Measurements from ENCODE around the gene LNP1.
"Not testable (repeated sequence)": the region's sequence is repeated elsewhere in the genome, so short reads cannot be mapped to it uniquely, and the experiment has no call there.

Gene LNP1

DNA sequence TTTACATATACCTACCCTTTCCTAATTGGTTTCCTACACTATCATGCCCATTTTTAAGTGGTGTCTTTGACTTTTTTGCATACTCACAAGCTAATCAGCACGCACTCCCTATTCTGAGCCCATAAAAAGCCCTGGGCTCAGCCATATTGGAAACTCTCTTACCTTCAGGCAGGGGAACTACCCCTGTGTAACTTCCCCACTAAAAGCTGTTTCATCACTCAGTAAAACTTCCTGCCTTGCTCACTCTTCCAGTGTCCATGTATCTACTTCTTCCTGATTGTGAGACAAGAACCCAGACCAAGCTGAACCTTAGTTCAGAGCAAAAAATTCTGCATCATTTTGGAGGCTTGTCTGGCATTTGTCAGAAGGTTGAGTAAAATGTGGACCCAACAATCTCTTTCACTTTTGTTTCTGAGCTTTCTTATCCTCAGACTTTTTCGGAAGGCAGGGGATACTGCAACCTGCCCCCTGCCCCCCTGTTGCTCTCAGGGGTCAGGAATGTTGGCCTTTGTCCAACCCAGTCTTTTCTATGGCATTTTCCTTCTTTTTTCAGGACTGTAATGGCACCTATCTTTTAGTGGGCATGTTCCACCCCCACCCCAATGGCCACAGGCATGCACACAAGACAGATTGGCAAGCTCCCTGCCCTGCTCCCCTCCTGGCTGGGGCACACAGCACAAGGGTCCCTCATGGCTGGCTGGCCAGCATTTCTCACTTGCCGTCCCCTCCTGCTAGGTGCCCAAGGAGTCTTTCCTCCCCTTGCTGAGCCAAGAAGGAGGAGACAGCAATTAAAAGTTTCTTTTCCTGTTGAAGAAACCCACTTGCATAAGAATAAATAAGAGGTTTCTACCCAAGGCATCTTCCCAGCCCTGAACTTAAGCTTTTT, 64.8 kb downstream of the LNP1 start:
- H3K9me3 ChIP-seq (replicated peaks; ENCODE audit: low read length) = no peaks in the 10 kb centered on the region
- H3K27me3 ChIP-seq (ENCODE audit: control insufficient read depth, insufficient read depth, low read length) = no peaks in the 10 kb centered on the region
- H3K36me3 ChIP-seq (ENCODE audit: insufficient read depth, low read length) = no peaks in the 10 kb centered on the region
- no peaks in the 10 kb centered on the region for H3K4me1 ChIP-seq (ENCODE audit: control insufficient read depth, insufficient read depth, low read length)
- H3K4me2 ChIP-seq (ENCODE audit: low read length) = no peak overlapping the region
- no peak overlapping the region for H3K4me3 ChIP-seq (ENCODE audit: low read length)
- H3K9ac ChIP-seq (ENCODE audit: low read depth, low read length) = no peak overlapping the region

DNA sequence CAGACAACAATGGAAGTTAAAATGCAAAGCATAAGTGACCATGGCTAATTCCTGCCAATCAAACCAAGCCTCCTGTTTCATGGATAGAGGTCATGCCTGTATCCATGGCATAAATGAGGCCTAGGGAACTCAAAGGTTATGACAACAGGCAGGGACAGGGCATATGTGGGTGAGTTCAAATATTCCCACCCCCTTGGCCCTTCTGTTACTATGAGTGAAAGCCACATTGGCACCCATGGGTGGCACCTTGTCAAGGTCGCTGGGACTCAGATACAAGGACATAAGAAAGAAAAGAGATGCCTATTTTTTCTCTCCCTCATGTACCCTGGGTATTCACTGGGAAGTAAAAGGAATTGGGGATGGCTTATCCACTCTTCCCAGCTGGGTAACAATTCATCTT, 65.8 kb downstream of the LNP1 start:
- H3K9me3 ChIP-seq (replicated peaks; ENCODE audit: low read length) = no peaks in the 10 kb centered on the region
- H3K4me1 ChIP-seq (ENCODE audit: control insufficient read depth, insufficient read depth, low read length) = no peaks in the 10 kb centered on the region
- no peak overlapping the region for H3K4me2 ChIP-seq (ENCODE audit: low read length)
- no peaks in the 10 kb centered on the region for H3K36me3 ChIP-seq (ENCODE audit: insufficient read depth, low read length)
- H3K27me3 ChIP-seq (ENCODE audit: control insufficient read depth, insufficient read depth, low read length) = no peaks in the 10 kb centered on the region
- H3K9ac ChIP-seq (ENCODE audit: low read depth, low read length) = no peak overlapping the region
- H3K4me3 ChIP-seq (ENCODE audit: low read length) = no peak overlapping the region

DNA sequence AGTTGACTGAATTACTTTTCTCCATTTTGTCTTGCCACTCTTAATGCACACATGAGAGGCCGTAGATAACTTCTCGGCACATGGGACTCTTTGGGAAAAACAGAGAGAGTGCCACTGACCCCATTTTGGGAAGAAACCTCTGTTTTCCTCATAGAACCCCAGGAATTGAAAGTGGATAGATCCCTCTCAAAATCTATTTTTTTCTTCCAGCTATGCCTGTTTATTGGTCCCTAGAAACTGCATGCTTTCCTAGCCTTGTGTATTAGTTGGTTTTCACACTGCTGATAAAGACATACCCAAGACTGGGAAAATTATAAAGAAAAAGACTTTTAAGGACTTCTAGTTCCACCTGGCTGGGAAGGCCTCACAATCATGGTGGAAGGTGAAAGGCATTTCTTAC, 67.3 kb downstream of the LNP1 start:
- no peaks in the 10 kb centered on the region for H3K36me3 ChIP-seq (ENCODE audit: insufficient read depth, low read length)
- no peak overlapping the region for H3K4me3 ChIP-seq (ENCODE audit: low read length)
- no peak overlapping the region for H3K9ac ChIP-seq (ENCODE audit: low read depth, low read length)
- H3K4me2 ChIP-seq (ENCODE audit: low read length) = no peak overlapping the region
- no peaks in the 10 kb centered on the region for H3K4me1 ChIP-seq (ENCODE audit: control insufficient read depth, insufficient read depth, low read length)
- no peaks in the 10 kb centered on the region for H3K9me3 ChIP-seq (replicated peaks; ENCODE audit: low read length)
- no peaks in the 10 kb centered on the region for H3K27me3 ChIP-seq (ENCODE audit: control insufficient read depth, insufficient read depth, low read length)

DNA sequence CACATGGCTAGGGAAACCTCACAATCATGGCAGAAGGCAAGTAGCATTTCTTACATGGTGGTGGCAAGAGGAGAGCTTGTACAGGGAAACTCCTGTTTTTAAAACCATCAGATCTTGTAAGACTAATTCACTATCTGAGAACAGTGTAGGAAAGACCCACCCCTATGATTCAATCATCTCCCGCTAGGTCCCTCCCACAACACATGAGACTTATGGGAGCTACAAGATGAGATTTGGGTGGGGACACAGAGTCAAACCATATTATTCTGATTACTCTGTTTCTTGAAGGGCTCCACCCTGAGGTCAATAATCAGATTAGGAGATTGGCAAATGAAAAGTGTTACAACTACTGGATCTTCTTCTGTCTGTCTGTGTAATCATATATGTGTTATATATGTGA, 69.6 kb downstream of the LNP1 start:
- Histone ChIP-seq H3K4me3 (ENCODE audit: low read length) (no peak overlapping the region), H3K36me3 (ENCODE audit: insufficient read depth, low read length) (no peaks in the 10 kb centered on the region), H3K27me3 (ENCODE audit: control insufficient read depth, insufficient read depth, low read length) (no peaks in the 10 kb centered on the region), H3K9ac (ENCODE audit: low read depth, low read length) (no peak overlapping the region), H3K9me3 (replicated peaks; ENCODE audit: low read length) (no peaks in the 10 kb centered on the region), H3K4me2 (ENCODE audit: low read length) (no peak overlapping the region), H3K4me1 (ENCODE audit: control insufficient read depth, insufficient read depth, low read length) (no peaks in the 10 kb centered on the region)

DNA sequence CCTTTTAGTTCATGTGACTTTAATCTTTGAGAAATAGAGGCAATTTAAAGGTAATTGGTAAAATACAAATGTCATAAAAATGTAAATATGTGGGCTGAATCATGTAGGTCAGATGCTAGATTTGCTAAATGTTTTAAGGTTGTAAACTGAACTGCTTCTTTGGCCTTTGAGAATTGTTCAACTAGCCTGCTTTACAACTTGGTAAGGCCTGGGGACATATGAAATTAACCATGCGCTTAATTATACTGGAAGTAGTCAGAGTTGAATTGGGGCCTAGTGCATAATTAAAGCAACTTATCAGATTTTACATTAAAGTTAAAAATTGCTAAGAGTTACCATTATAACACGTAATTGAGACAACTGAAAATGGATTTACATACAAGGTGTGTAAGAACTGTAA, 70.1 kb downstream of the LNP1 start:
- no peaks in the 10 kb centered on the region for H3K4me1 ChIP-seq (ENCODE audit: control insufficient read depth, insufficient read depth, low read length)
- no peaks in the 10 kb centered on the region for H3K36me3 ChIP-seq (ENCODE audit: insufficient read depth, low read length)
- H3K9ac ChIP-seq (ENCODE audit: low read depth, low read length) = no peak overlapping the region
- H3K4me3 ChIP-seq (ENCODE audit: low read length) = no peak overlapping the region
- H3K4me2 ChIP-seq (ENCODE audit: low read length) = no peak overlapping the region
- H3K9me3 ChIP-seq (replicated peaks; ENCODE audit: low read length) = no peaks in the 10 kb centered on the region
- no peaks in the 10 kb centered on the region for H3K27me3 ChIP-seq (ENCODE audit: control insufficient read depth, insufficient read depth, low read length)

DNA sequence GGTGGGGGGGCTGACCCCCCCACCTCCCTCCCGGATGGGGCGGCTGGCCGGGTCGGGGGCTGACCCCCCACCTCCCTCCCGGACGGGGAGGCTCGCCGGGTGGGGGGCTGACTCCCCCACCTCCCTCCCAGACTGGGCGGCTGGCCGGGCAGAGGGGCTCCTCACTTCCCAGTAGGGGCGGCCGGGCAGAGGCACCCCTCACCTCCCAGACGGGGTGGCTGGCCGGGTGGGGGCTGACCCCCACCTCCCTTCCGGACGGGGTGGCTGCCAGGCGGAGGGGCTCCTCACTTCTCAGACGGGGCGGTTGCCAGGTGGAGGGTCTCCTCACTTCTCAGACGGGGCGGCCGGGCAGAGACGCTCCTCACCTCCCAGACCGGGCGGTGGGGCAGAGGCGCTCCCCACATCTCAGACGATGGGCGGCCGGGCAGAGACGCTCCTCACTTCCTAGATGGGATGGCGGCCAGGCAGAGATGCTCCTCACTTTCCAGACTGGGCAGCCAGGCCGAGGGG, 76.6 kb downstream of the LNP1 start:
- not testable (repeated sequence) for H3K4me1 ChIP-seq (ENCODE audit: control insufficient read depth, insufficient read depth, low read length); H3K4me3 ChIP-seq (ENCODE audit: low read length); H3K9me3 ChIP-seq (replicated peaks; ENCODE audit: low read length); H3K4me2 ChIP-seq (ENCODE audit: low read length); H3K36me3 ChIP-seq (ENCODE audit: insufficient read depth, low read length); H3K9ac ChIP-seq (ENCODE audit: low read depth, low read length)
- H3K27me3 ChIP-seq (ENCODE audit: control insufficient read depth, insufficient read depth, low read length) = peaks cover 16% of the 10 kb centered on the region

DNA sequence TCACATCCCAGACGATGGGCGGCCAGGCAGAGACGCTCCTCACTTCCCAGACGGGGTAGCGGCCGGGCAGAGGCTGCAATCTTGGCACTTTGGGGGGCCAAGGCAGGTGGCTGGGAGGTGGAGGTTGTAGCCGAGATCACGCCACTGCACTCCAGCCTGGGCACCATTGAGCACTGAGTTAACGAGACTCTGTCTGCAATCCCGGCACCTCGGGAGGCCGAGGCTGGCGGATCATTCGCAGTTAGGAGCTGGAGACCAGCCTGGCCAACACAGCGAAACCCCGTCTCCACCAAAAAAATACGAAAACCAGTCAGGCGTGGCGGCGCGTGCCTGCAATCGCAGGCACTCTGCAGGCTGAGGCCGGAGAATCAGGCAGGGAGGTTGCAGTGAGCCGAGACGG, 77.2 kb downstream of the LNP1 start:
- H3K9ac ChIP-seq (ENCODE audit: low read depth, low read length); H3K4me3 ChIP-seq (ENCODE audit: low read length); H3K4me1 ChIP-seq (ENCODE audit: control insufficient read depth, insufficient read depth, low read length); H3K36me3 ChIP-seq (ENCODE audit: insufficient read depth, low read length); H3K9me3 ChIP-seq (replicated peaks; ENCODE audit: low read length); H3K4me2 ChIP-seq (ENCODE audit: low read length): not testable (repeated sequence)
- H3K27me3 ChIP-seq (ENCODE audit: control insufficient read depth, insufficient read depth, low read length) = peaks cover 16% of the 10 kb centered on the region

DNA sequence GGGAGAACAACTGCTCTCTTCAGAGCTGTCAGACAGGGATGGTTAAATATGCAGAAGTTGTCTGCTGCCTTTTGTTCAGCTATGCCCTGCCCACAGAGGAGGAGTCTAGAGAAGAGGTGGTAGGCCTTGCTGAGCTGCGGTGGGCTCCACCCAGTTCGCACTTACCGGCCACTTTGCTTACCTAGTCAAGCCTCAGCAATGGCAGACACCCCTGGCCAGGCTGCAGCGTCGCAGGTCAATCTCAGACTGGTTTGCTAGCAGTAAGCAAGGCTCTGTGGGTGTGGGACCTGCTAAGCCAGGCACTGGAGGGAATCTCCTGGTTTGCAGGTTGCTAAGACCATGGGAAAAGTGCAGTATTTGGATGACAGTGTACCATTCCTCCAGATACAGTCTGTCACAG, 78.7 kb downstream of the LNP1 start:
- no peaks in the 10 kb centered on the region for H3K36me3 ChIP-seq (ENCODE audit: insufficient read depth, low read length)
- no peak overlapping the region for H3K4me3 ChIP-seq (ENCODE audit: low read length)
- no peak overlapping the region for H3K4me2 ChIP-seq (ENCODE audit: low read length)

DNA sequence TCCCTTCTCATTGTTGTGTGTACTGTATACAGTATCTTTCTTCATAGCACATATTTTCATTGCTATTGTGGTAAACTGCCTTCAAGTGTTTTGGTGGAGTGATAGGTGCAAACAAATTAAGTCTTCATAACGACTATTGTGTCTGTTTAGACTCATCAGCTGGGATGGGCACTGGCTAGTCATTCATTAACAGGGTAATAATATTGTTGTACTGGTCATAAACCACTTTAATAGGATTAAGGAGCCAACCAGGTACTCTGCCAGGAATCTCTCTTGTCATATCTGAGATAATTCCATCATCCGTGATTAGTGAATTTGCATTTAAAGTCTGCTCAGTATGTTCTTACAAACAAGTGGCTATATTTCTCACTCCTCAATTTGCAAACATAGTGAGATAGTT, 80.8 kb downstream of the LNP1 start:
- H3K27me3 ChIP-seq (ENCODE audit: control insufficient read depth, insufficient read depth, low read length) = peaks cover 16% of the 10 kb centered on the region
- no peaks in the 10 kb centered on the region for H3K9me3 ChIP-seq (replicated peaks; ENCODE audit: low read length)
- H3K4me1 ChIP-seq (ENCODE audit: control insufficient read depth, insufficient read depth, low read length) = no peaks in the 10 kb centered on the region
- H3K4me2 ChIP-seq (ENCODE audit: low read length) = no peak overlapping the region
- H3K9ac ChIP-seq (ENCODE audit: low read depth, low read length) = no peak overlapping the region
- H3K36me3 ChIP-seq (ENCODE audit: insufficient read depth, low read length) = no peaks in the 10 kb centered on the region
- no peak overlapping the region for H3K4me3 ChIP-seq (ENCODE audit: low read length)

More for the DNA sequence above, 78.7 kb downstream of the LNP1 start:
- no peaks in the 10 kb centered on the region for H3K9me3 ChIP-seq (replicated peaks; ENCODE audit: low read length)
- H3K4me1 ChIP-seq (ENCODE audit: control insufficient read depth, insufficient read depth, low read length) = no peaks in the 10 kb centered on the region
- H3K27me3 ChIP-seq (ENCODE audit: control insufficient read depth, insufficient read depth, low read length) = peaks cover 16% of the 10 kb centered on the region
- no peak overlapping the region for H3K9ac ChIP-seq (ENCODE audit: low read depth, low read length)

DNA sequence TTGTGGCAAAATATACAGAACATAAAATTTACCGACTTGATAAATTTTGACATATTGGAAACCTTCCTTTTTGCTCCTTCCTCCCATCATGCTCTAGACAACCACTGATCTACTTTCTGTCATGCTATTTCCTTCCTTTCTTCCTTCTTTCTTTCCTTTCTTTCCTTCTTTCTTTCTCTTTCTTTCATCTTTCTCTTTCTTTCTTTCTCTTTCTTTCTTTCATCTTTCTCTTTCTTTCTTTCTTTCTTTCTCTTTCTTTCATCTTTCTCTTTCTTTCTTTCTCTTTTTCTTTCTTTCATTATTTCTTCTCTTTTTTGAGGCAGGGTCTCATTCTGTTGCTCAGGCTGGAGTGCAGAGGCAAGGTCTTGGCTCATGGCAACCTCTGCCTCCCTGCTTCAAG, 82.2 kb downstream of the LNP1 start:
- Histone ChIP-seq H3K27me3 (ENCODE audit: control insufficient read depth, insufficient read depth, low read length) (peaks cover 16% of the 10 kb centered on the region), H3K9ac (ENCODE audit: low read depth, low read length) (no peak overlapping the region), H3K4me3 (ENCODE audit: low read length) (no peak overlapping the region), H3K9me3 (replicated peaks; ENCODE audit: low read length) (no peaks in the 10 kb centered on the region), H3K4me1 (ENCODE audit: control insufficient read depth, insufficient read depth, low read length) (no peaks in the 10 kb centered on the region), H3K4me2 (ENCODE audit: low read length) (no peak overlapping the region), H3K36me3 (ENCODE audit: insufficient read depth, low read length) (no peaks in the 10 kb centered on the region)

DNA sequence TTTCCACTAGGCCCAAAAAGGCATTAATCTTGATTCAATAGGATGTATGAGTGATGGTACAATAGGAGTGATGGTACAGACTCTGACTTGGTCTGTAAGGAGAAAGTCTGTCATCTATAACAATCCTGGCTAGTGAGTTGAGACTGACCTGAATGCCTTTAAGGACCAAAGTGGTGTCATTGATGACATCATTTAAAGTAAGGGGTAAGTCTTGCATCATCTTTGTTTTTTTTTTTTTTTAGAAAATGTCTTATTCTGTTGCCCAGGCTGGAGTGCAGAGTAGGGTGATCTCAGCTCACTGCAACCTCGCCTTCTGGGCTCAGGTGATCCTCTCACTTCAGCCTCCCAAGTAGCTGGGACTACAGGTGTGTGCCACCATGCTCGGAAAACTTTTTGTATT, 85.5 kb downstream of the LNP1 start:
- no peak overlapping the region for H3K9ac ChIP-seq (ENCODE audit: low read depth, low read length)
- H3K4me3 ChIP-seq (ENCODE audit: low read length) = no peak overlapping the region
- H3K27me3 ChIP-seq (ENCODE audit: control insufficient read depth, insufficient read depth, low read length) = peaks cover 5% of the 10 kb centered on the region
- no peaks in the 10 kb centered on the region for H3K9me3 ChIP-seq (replicated peaks; ENCODE audit: low read length)
- H3K36me3 ChIP-seq (ENCODE audit: insufficient read depth, low read length) = no peaks in the 10 kb centered on the region
- H3K4me2 ChIP-seq (ENCODE audit: low read length) = no peak overlapping the region
- H3K4me1 ChIP-seq (ENCODE audit: control insufficient read depth, insufficient read depth, low read length) = peaks cover 3% of the 10 kb centered on the region

DNA sequence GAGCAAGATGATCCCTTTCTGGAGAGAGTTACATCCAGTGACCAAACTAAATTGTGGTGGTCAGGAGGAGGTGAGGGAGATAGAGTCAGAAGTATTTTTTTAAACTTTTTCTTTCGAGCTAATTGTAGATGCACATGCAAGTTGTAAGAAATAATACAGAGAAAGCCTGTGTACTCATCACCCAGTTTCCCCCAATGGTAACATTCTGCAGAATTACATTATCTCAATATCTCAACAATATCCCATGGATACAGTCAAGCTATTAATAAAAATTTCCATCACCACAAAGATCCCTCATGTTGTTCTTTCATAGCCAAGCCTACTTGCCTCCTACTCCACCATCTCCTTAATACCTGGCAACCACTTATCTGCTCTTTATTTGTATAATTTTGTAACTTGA, 87.8 kb downstream of the LNP1 start:
- Histone ChIP-seq H3K27me3 (ENCODE audit: control insufficient read depth, insufficient read depth, low read length) (no peaks in the 10 kb centered on the region), H3K4me2 (ENCODE audit: low read length) (no peak overlapping the region), H3K9ac (ENCODE audit: low read depth, low read length) (no peak overlapping the region), H3K36me3 (ENCODE audit: insufficient read depth, low read length) (no peaks in the 10 kb centered on the region), H3K4me3 (ENCODE audit: low read length) (no peak overlapping the region), H3K9me3 (replicated peaks; ENCODE audit: low read length) (no peaks in the 10 kb centered on the region), H3K4me1 (ENCODE audit: control insufficient read depth, insufficient read depth, low read length) (peaks cover 5% of the 10 kb centered on the region)
